ENCODE results near the gene TBC1D4.
A peak's percentile ranks its signal among the peaks of the same experiment; 100 is the strongest.

- TF ChIP-seq, protein P1, sequence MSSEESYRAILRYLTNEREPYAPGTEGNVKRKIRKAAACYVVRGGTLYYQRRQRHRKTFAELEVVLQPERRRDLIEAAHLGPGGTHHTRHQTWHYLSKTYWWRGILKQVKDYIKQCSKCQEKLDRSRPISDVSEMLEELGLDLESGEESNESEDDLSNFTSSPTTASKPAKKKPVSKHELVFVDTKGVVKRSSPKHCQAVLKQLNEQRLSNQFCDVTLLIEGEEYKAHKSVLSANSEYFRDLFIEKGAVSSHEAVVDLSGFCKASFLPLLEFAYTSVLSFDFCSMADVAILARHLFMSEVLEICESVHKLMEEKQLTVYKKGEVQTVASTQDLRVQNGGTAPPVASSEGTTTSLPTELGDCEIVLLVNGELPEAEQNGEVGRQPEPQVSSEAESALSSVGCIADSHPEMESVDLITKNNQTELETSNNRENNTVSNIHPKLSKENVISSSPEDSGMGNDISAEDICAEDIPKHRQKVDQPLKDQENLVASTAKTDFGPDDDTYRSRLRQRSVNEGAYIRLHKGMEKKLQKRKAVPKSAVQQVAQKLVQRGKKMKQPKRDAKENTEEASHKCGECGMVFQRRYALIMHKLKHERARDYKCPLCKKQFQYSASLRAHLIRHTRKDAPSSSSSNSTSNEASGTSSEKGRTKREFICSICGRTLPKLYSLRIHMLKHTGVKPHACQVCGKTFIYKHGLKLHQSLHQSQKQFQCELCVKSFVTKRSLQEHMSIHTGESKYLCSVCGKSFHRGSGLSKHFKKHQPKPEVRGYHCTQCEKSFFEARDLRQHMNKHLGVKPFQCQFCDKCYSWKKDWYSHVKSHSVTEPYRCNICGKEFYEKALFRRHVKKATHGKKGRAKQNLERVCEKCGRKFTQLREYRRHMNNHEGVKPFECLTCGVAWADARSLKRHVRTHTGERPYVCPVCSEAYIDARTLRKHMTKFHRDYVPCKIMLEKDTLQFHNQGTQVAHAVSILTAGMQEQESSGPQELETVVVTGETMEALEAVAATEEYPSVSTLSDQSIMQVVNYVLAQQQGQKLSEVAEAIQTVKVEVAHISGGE (CRISPR knock-in tag; IDR thresholded peaks at IDR 0.05): no peak
- TF ChIP-seq ZNF274 (IDR thresholded peaks at IDR 0.05; ENCODE audit: insufficient read depth, insufficient read length) (no peak), POLR2AphosphoS5 (IDR thresholded peaks at IDR 0.05; ENCODE audit: low read length) (no peak), POLR2A (IDR thresholded peaks at IDR 0.05; ENCODE audit: low read depth, low read length) (no peak), SREBF2 (IDR thresholded peaks at IDR 0.05; ENCODE audit: low read length) (no peak), CREM (IDR thresholded peaks at IDR 0.05; ENCODE audit: low read depth) (peak; percentile 91), RAD21 (IDR thresholded peaks at IDR 0.05; ENCODE audit: insufficient read depth, low read depth, low read length) (no peak), ZBTB4 (CRISPR knock-in tag; IDR thresholded peaks at IDR 0.05) (no peak), LARP7 (IDR thresholded peaks at IDR 0.05) (no peak), MTA3 (IDR thresholded peaks at IDR 0.05; ENCODE audit: borderline replicate concordance, low read length) (no peak), SUPT20H (IDR thresholded peaks at IDR 0.05; ENCODE audit: borderline replicate concordance, control insufficient read depth, low read depth, low read length) (no peak), CTCF (IDR thresholded peaks at IDR 0.05 in 2 of 3, conservative IDR thresholded peaks at IDR 0.05 in 1 of 3; ENCODE audit: control insufficient read depth in 2 of 3, extremely low read depth in 1 of 3, insufficient read depth in 1 of 3, low read depth in 3 of 3, low read length in 3 of 3) (no peak), NBN (IDR thresholded peaks at IDR 0.05) (peak; percentile 82; the same call in 1 of the 2 replicates)
- TF ChIP-seq, protein P2, sequence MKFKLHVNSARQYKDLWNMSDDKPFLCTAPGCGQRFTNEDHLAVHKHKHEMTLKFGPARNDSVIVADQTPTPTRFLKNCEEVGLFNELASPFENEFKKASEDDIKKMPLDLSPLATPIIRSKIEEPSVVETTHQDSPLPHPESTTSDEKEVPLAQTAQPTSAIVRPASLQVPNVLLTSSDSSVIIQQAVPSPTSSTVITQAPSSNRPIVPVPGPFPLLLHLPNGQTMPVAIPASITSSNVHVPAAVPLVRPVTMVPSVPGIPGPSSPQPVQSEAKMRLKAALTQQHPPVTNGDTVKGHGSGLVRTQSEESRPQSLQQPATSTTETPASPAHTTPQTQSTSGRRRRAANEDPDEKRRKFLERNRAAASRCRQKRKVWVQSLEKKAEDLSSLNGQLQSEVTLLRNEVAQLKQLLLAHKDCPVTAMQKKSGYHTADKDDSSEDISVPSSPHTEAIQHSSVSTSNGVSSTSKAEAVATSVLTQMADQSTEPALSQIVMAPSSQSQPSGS (IDR thresholded peaks at IDR 0.05; ENCODE audit: low read length): peak; percentile 96
These were observed 116.2 kb downstream of the TBC1D4 start for GRCh38 chr13:75365724-75366173.

Measured in GM12878 (cell line).